PFSK-1 (cell line): Measurements from ENCODE around the gene PES1.

Experiments used
- FOXP2 ChIP-seq: optimal IDR thresholded peaks from 2 replicates; pipeline ENCODE3; 2011; ENCODE audit warnings: borderline replicate concordance, control low read depth, inconsistent platforms; ENCODE audit not compliant: insufficient read depth; ENCODE audit errors: extremely low read length, extremely low read depth
- POLR2AphosphoS5 ChIP-seq: IDR thresholded peaks from 2 replicates; pipeline ENCODE4 v1.6.1; 2012; ENCODE audit warnings: low read depth, mild to moderate bottlenecking, control low read depth, low read length, moderate library complexity
- REST ChIP-seq, 2 experiments: IDR thresholded peaks; 2 replicates each; pipeline versions ENCODE4 v1.6.1 to v1.8.0; 2011 to 2012; ENCODE audit warnings: low read depth in 2 of 2, low read length in 2 of 2, control low read depth in 1 of 2, inconsistent platforms in 1 of 2, mild to moderate bottlenecking in 1 of 2, moderate library complexity in 1 of 2; ENCODE audit not compliant: insufficient read depth in 1 of 2
- SIN3A ChIP-seq: IDR thresholded peaks from 2 replicates; pipeline ENCODE4 v1.6.1; 2012; ENCODE audit warnings: mild to moderate bottlenecking, low read length, moderate library complexity, borderline replicate concordance; ENCODE audit not compliant: insufficient read depth
- TAF1 ChIP-seq: IDR thresholded peaks from 2 replicates; pipeline ENCODE4 v1.6.1; 2012; ENCODE audit warnings: low read length, control low read depth, borderline replicate concordance; ENCODE audit not compliant: insufficient read depth

The PES1 gene

GRCh38 chr22:30553971-30554370 is 37.7 kb downstream of the PES1 start:
- TF ChIP-seq POLR2AphosphoS5 = no peak
- no peak for TF ChIP-seq TAF1
- no peak for TF ChIP-seq REST (IDR thresholded peaks at IDR 0.05; ENCODE audit: insufficient read depth in 1 of 2, low read depth in 2 of 2, low read length in 2 of 2)
- no peak for TF ChIP-seq FOXP2
- no peak for TF ChIP-seq SIN3A

GRCh38 chr22:30552719-30553118 is 39.0 kb downstream of the PES1 start:
- no peak for TF ChIP-seq POLR2AphosphoS5
- TF ChIP-seq REST (IDR thresholded peaks at IDR 0.05; ENCODE audit: insufficient read depth in 1 of 2, low read depth in 2 of 2, low read length in 2 of 2) = no peak
- TF ChIP-seq FOXP2 = no peak
- TF ChIP-seq TAF1 = no peak
- TF ChIP-seq SIN3A = no peak

GRCh38 chr22:30547188-30547587 is 44.5 kb downstream of the PES1 start:
- TF ChIP-seq REST (IDR thresholded peaks at IDR 0.05; ENCODE audit: insufficient read depth in 1 of 2, low read depth in 2 of 2, low read length in 2 of 2) (no peak), TAF1 (no peak), FOXP2 (no peak), SIN3A (no peak), POLR2AphosphoS5 (no peak)

- TF ChIP-seq REST (IDR thresholded peaks at IDR 0.05; ENCODE audit: insufficient read depth in 1 of 2, low read depth in 2 of 2, low read length in 2 of 2) (no peak), POLR2AphosphoS5 (no peak), FOXP2 (no peak), SIN3A (no peak), TAF1 (no peak)
Measured at GRCh38 chr22:30546616-30547015, 45.1 kb downstream of the PES1 start, which contains the start of gene SEC14L6. Gene SEC14L6 (minus strand): TSS chr22:30546741. CDS start chr22:30546682, 59 bp downstream.

GRCh38 chr22:30542811-30543188 is 48.9 kb downstream of the PES1 start:
- TF ChIP-seq POLR2AphosphoS5 (no peak), SIN3A (no peak), REST (IDR thresholded peaks at IDR 0.05; ENCODE audit: insufficient read depth in 1 of 2, low read depth in 2 of 2, low read length in 2 of 2) (no peak), FOXP2 (no peak), TAF1 (no peak)
